Gastrocnemius medialis (tissue), 4 donors: ENCODE measurements around the gene APC2. TPM values are rescaled to one million over a fixed set of nuclear protein-coding genes. Genes with fewer than 3 reads are reported as not detected.

Experiments
- ATAC-seq, 2 donors: fragments of 150-250 bp; one replicate each; pipeline ENCODE4 v1.9.1; 2016
- DNase-seq, 2 donors: peaks; one replicate each; pipeline ENCODE4 v3.0.0-alpha.2; 2019
- H3K27ac ChIP-seq, 4 donors: fragments of 200-600 bp; sonication (generic); 1 replicate in 1 of 4; 2 replicates in 3 of 4; pipeline ENCODE4 v1.5.1; 2016 to 2018; ENCODE audit warnings: mild to moderate bottlenecking in 2 of 4, moderate library complexity in 1 of 4
- H3K27me3 ChIP-seq, 3 donors: fragments of 200-600 bp; sonication (generic) in 2 of 3; 1 replicate in 1 of 3; 2 replicates in 2 of 3; pipeline versions ENCODE4 v1.5.1 to v1.6.0; 2016 to 2019; ENCODE audit warnings: mild to moderate bottlenecking in 1 of 3, moderate library complexity in 1 of 3
- H3K36me3 ChIP-seq, 2 donors: fragments of 200-600 bp; sonication (generic) in 1 of 2; one replicate each; pipeline ENCODE4 v1.5.1; 2017 to 2018
- H3K4me1 ChIP-seq, 2 donors: fragments of 200-600 bp; sonication (generic) in 1 of 2; one replicate each; pipeline ENCODE4 v1.5.1; 2016 to 2017; ENCODE audit warnings: mild to moderate bottlenecking in 2 of 2
- H3K4me3 ChIP-seq, 4 donors: fragments of 200-600 bp; sonication (generic) in 3 of 4; 1 replicate in 1 of 4; 2 replicates in 3 of 4; pipeline ENCODE4 v1.5.1; 2016 to 2019; ENCODE audit warnings: mild to moderate bottlenecking in 2 of 4
- H3K9me3 ChIP-seq, 3 donors: fragments of 200-600 bp; sonication (generic) in 2 of 3; 1 replicate in 1 of 3; 2 replicates in 2 of 3; pipeline ENCODE4 v1.5.1; 2016 to 2019
- CTCF ChIP-seq, 5 experiments: fragments of 450-650 bp in 3 of 5; fragments of 200-600 bp in 2 of 5; sonication (generic) in 2 of 5; IDR thresholded peaks in 4 of 5; conservative IDR thresholded peaks in 1 of 5; 1 replicate in 4 of 5; 2 replicates in 1 of 5; pipeline ENCODE4 v1.5.1; 2016 to 2019; ENCODE audit warnings: antibody characterized with exemption in 5 of 5, mild to moderate bottlenecking in 3 of 5, moderate library complexity in 3 of 5
- POLR2A ChIP-seq, 2 donors: fragments of 450-650 bp; IDR thresholded peaks; one replicate each; pipeline ENCODE4 v1.6.1; 2017; ENCODE audit warnings: antibody characterized with exemption in 2 of 2, mild to moderate bottlenecking in 2 of 2, moderate library complexity in 2 of 2
- in situ Hi-C, 4 donors: fragments of 200-750 bp; cut with MboI; loops; one replicate each; pipeline versions ENCODE4 v1.15.0 to v1.8.0; 2017; ENCODE audit warnings: low sequenced_read_pairs in 4 of 4
- intact Hi-C: fragments of 100-400 bp; cut with DNase I; formaldehyde crosslinking; loops from one replicate; pipeline ENCODE4 v1.15.1; 2023; ENCODE audit warnings: low total_unique reads
- total RNA-seq, 4 donors: library from RNA; depleted of rRNA; stranded (reverse); fragments of >200 nt; gene quantifications; one replicate each; pipeline versions ENCODE4 v1.1.0 to v1.2.3, GENCODE V29; 2016

Gene APC2
- total RNA-seq, 4 donors from 2014 or later = 0.04 TPM; not detected in 3

- no peaks in the 10 kb centered on the region for H3K9me3 ChIP-seq
- ATAC-seq (no peak), DNase-seq (no peak)
- H3K27ac ChIP-seq = no peak overlapping the region
- H3K4me3 ChIP-seq = no peak overlapping the region
- peaks cover 25 to 50% (median 35%) of the 10 kb centered on the region in 3 donors for H3K27me3 ChIP-seq
- TF ChIP-seq POLR2A (IDR thresholded peaks at IDR 0.05) (no peak), CTCF (IDR thresholded peaks at IDR 0.05 in 4 of 5, conservative IDR thresholded peaks at IDR 0.05 in 1 of 5) (no peak)
- intact Hi-C loops = no loop called here
- in situ Hi-C loops = no loop called here
- no peaks in the 10 kb centered on the region for H3K36me3 ChIP-seq
- H3K4me1 ChIP-seq = no peaks in the 10 kb centered on the region
Observed at GRCh38 chr19:1460033-1460995, 10.4 kb downstream of the APC2 start.

DNA sequence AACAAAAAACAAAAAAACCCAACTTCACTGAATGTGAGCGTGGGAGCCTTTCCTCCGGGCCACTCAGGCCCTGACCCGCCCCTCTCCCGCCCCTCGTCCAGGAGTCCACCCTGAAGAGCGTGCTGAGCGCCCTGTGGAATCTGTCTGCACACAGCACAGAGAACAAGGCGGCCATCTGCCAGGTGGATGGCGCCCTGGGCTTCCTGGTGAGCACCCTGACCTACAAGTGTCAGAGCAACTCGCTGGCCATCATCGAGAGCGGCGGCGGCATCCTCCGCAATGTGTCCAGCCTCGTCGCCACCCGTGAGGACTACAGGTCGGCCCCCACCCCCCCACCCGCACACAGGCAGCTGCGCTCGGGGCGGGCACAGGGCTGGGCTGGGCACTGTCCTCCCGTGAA lies 11.9 kb downstream of the APC2 start:
- Histone ChIP-seq H3K27me3 (peaks cover 24 to 44% (median 32%) of the 10 kb centered on the region in 3 donors), H3K9me3 (no peaks in the 10 kb centered on the region), H3K4me1 (no peaks in the 10 kb centered on the region), H3K27ac (no peak overlapping the region), H3K36me3 (no peaks in the 10 kb centered on the region), H3K4me3 (no peak overlapping the region)
- in situ Hi-C loops (no loop called here), intact Hi-C loops (no loop called here)
- TF ChIP-seq POLR2A (IDR thresholded peaks at IDR 0.05) (no peak), CTCF (IDR thresholded peaks at IDR 0.05 in 4 of 5, conservative IDR thresholded peaks at IDR 0.05 in 1 of 5) (no peak)
- ATAC-seq (no peak), DNase-seq (no peak)

DNA sequence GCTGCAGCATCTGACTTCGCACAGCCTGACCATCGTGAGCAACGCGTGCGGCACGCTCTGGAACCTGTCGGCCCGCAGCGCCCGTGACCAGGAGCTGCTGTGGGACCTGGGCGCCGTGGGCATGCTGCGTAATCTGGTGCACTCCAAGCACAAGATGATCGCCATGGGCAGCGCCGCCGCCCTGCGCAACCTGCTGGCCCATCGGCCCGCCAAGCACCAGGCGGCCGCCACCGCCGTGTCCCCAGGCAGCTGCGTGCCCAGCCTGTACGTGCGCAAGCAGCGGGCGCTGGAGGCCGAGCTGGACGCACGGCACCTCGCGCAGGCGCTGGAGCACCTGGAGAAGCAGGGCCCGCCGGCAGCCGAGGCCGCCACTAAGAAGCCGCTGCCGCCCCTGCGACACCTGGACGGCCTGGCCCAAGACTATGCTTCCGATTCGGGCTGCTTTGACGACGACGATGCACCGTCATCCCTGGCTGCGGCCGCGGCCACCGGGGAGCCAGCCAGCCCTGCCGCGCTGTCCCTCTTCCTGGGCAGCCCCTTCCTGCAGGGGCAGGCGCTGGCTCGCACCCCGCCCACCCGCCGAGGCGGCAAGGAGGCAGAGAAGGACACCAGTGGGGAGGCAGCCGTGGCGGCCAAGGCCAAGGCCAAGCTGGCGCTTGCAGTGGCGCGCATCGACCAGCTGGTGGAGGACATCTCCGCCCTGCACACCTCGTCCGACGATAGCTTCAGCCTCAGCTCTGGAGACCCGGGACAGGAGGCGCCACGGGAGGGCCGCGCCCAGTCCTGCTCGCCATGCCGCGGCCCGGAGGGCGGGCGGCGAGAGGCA lies 15.5 kb downstream of the APC2 start:
- no peak overlapping the region for H3K27ac ChIP-seq
- no peaks in the 10 kb centered on the region for H3K36me3 ChIP-seq
- in situ Hi-C loops = no loop called here
- no peaks in the 10 kb centered on the region for H3K9me3 ChIP-seq
- H3K4me1 ChIP-seq = peaks cover 6 to 22% of the 10 kb centered on the region in 2 donors
- no peak overlapping the region for H3K4me3 ChIP-seq
- ATAC-seq (no peak), DNase-seq (no peak)
- intact Hi-C loops = no loop called here
- peak in 2 of 5 experiments; percentile 24 to 42 for TF ChIP-seq CTCF (IDR thresholded peaks at IDR 0.05 in 4 of 5, conservative IDR thresholded peaks at IDR 0.05 in 1 of 5)
- no peak for TF ChIP-seq POLR2A (IDR thresholded peaks at IDR 0.05)
- H3K27me3 ChIP-seq = peaks cover 46 to 53% (median 46%) of the 10 kb centered on the region in 3 donors

DNA sequence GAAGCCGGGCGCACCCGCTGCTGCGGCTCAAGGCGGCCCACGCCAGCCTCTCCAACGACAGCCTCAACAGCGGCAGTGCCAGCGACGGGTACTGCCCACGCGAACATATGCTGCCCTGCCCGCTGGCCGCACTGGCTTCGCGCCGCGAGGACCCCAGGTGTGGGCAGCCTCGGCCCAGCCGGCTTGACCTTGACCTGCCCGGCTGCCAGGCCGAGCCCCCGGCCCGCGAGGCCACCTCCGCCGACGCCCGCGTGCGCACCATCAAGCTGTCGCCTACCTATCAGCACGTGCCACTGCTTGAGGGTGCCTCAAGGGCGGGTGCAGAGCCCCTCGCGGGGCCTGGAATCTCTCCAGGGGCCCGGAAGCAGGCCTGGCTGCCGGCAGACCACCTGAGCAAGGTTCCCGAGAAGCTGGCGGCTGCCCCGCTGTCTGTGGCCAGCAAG lies 16.1 kb downstream of the APC2 start:
- Histone ChIP-seq H3K27ac (no peak overlapping the region), H3K36me3 (no peaks in the 10 kb centered on the region), H3K9me3 (no peaks in the 10 kb centered on the region), H3K4me3 (no peak overlapping the region), H3K4me1 (peaks cover 11 to 27% of the 10 kb centered on the region in 2 donors), H3K27me3 (peaks cover 52 to 60% (median 52%) of the 10 kb centered on the region in 3 donors)
- no peak for ATAC-seq
- TF ChIP-seq POLR2A (IDR thresholded peaks at IDR 0.05) = no peak
- no peak for TF ChIP-seq CTCF (IDR thresholded peaks at IDR 0.05 in 4 of 5, conservative IDR thresholded peaks at IDR 0.05 in 1 of 5)
- in situ Hi-C loops = no loop called here
- DNase-seq = no peak
- intact Hi-C loops = no loop called here
